GM21737 (cell line): ENCODE results near the gene ZNF416.
A peak's percentile ranks its signal among the peaks of the same experiment; 100 is the strongest.

Experiments used
- ATAC-seq: cut with Tn5 transposase; IDR thresholded peaks from one replicate; pipeline ENCODE4 v1.9.1; 2021; ENCODE audit warnings: mild to moderate bottlenecking, moderate library complexity; ENCODE audit not compliant: unreplicated experiment

ZNF416 gene

DNA sequence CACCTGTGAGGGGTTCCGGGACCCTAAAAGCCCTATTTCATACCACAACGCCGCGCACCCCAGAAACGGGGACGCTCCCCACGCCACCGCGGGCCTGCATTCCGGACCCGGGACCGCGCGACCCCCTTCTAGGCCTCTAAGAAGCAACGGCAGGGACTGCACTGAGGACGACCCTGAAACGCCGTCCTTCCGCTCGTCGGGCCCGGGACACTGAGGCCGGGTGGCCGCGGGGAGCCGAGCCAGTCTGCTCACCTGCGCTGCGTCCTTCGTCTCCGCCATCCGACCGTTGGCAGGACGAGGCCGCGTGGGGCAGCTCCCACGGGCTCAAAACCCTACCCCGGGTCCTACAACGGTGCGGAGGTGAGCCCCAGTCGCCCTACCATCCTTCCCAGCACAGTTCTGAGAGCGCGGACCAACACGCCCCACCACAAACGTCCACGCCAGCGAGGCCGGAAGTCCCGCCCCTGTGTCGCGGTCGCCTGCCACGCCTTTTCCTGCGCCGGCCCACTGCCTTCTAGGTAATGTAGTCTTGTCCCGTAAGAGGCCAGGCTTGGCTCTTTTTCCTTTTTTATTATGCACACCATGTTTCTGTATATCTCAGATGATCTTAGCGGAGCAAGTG lies 19.2 kb downstream of the ZNF416 start, which contains the start of gene ZNF550:
TSS of gene ZNF550 (minus strand) at position 460 of the 622 bp plus-strand sequence. CDS start at position 279, 181 bp downstream.
- ATAC-seq, result peak; percentile 96

DNA sequence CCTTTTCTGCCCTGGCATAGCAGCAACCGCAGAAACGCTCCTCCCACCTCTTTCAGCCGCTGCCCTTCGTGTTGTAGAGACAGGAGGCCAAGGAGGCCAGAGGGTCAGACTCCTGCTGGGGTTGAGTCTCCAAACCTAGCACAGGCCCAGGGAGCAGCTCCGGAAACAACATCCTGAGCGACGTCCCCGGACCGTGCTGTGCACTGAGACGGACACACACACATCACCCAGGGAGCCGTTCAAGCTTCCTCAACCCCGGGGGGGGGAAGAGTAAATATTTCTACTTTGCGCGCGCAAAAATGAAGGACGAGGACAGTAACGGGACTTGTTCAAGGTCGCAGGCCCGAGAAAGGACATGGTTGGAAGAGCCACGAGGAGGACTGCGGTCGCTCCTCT lies 19.7 kb downstream of the ZNF416 start:
- peak; percentile 9 for ATAC-seq

DNA sequence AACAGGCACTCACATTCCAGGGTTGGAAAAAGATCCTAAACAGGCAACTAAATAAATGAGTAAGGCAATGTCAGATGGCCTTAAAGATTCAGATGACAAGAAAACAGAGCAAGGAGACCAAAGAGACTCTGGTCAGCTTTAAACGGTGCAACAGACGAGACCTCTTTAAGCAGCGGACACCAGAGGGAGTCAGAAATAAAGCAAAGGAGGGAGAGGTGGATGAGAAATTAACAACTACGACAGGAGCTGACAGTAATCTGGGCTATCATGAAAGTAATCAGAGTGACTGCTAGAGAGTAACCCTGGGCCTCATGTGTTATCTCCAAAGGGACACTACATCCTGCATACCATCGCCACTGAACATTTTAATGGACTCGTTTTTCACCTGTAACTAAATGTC lies 20.2 kb downstream of the ZNF416 start:
- no peak for ATAC-seq

DNA sequence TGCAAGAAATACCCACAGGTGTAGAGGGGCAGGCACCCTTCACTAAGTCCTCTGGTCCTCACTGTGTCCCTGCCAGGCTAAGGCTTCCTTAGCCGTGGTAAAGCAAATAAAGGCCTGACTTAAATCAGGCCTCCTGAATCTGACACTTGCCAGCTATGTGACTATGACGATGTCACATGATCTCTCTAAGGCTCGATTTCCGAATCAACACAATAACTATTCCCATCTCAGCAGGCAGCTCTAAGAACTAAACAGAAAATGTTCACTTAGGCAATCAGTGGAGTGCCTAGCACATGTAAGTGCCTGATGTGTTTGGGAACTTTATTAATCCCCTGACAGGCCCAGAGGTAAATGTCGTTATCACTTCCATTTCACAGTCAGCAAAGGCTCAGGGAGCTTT lies 21.1 kb downstream of the ZNF416 start:
- no peak for ATAC-seq

DNA sequence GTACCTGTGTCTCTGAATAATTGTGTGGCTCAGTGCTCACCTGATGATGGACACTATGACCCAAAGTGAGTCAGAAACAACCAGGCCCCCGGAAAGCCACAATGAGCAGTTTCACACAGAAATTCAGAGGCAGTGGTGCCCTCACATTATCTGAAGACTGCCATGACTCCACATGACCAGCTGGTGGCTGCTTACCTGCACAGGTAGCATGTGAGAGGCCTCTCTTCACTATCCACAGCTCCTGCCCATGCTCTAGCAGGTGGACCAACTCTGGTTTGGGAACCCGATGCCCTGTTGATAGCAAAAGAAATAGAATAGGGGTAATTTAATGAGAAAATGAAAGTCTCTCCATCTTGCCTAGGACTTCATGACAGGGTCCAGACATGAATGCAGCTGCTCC lies 26.3 kb downstream of the ZNF416 start:
- ATAC-seq, result no peak

DNA sequence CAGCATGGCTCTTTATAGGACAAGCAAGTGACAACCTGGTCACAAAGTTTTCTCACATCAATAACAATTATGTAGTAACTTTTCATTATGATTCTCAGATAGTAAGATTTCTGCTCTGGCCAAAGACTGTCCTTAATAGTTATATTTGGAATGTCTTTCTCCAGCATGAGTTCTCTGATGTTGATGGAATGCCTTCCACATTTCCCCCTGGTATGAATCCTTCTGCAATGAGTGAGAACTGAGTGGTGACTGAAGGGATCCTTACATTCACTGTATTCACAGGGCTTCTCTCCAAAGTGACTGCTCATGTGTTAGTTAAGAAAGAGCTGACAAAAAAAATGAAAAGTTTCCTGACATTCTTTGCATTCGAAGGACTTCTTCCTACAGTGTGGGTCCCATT lies 32.2 kb downstream of the ZNF416 start:
- no peak for ATAC-seq

DNA sequence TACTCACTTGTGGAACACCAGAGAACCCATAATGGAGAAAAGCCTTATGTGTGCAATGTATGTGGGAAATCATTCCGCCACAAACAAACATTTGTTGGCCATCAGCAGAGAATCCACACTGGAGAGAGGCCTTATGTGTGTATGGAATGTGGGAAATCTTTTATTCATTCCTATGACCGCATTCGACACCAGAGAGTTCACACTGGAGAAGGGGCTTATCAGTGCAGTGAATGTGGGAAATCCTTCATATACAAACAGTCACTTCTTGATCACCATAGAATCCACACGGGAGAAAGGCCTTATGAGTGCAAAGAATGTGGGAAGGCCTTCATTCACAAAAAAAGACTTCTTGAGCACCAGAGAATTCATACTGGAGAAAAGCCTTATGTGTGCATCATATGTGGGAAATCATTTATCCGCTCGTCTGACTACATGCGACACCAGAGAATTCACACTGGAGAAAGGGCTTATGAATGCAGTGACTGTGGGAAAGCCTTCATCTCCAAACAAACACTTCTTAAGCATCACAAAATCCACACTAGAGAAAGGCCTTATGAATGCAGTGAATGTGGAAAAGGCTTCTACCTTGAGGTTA lies 40.7 kb downstream of the ZNF416 start:
- no peak for ATAC-seq

DNA sequence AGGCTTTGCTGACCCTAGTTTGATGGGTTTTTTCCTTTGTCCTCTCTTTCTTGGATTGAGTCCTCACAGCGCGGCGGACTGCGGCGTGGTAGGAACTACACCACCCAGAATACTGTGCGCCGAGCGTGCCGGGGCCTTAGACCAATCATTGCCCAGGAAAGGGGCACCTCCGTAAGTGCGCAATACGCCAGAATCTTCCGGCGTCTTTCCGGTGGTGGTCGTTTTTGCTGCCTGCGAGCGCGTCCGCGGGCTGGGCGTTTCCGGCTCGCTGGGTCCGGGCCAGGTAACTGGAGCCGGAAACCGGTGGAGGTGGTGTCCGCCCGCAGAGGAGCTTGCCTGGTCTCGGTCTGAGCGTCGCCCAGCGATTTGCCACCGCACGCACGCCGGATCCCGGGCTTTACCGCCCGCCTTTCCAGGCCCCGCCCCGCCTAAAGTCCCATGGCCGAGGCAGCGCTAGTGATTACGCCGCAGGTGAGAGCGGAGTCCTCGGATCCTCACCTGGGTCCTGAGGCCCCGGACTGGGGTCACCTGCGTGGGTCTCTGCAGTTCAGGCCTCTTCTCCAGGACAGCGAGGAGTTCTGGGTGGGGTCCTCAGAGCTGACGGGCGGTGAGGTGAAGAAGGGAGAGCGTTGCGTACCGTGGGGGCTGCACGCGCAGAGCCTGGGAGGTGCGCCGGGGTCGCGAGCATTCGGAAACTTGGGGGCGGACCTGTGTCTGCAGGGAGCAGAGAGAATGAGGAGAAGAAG lies 51.4 kb downstream of the ZNF416 start, which contains the start of gene ZNF549:
TSS of gene ZNF549 (plus strand) at position 221 of the 746 bp plus-strand sequence. CDS start at position 439, 218 bp downstream.
- peak; percentile 96 for ATAC-seq
